ENCODE data around the gene RPL6.
A peak's percentile ranks its signal among the peaks of the same experiment; 100 is the strongest.
"Not testable (repeated sequence)": the region's sequence is repeated elsewhere in the genome, so short reads cannot be mapped to it uniquely, and the experiment has no call there.

The RPL6 gene

DNA sequence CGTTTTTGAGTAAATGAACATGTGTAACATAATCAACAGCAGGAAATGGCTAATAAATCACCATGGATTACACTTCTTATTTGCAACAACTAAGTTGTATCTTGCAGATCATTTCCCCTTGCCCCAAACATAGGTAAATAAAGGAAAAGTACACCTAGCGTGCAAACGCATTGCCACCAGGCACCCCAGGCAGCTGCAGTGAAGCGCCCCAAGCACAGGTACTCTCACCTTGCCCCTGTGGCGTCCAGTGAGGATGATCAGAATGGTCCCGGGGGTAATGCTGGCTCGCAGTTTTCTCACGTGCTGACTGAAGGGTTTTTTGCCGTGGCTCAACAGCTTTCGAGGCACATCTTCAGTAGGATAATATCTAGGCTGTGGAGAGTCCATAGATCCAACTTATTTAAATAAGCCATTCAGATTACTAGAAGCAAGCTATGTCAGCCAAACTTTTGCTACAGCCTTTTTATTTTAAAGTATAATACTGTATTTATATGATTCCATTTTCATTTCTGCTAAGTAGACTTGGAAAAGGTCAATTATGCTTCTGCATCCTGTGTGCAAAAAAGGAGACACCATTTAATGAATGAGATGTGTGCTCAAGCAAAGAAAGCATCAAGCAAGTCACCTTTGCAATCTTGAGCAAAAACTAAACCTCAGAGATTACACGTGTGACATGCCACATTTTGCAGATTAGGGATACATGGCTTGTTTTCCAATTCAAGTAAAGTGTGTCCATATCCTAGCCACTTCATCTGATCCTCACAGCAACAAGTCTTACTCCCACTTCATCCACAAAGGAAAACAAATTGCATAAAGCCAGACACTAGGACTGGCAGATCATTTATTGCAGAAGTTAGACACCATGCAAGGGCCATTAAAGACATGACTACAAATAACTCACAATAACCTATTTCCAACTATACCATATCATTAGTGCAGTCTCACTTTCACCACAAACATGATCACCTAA is 2.6 kb downstream of the RPL6 start:
- no peak for DNase-seq (ENCODE audit: low read depth)
- TF ChIP-seq, protein P1, sequence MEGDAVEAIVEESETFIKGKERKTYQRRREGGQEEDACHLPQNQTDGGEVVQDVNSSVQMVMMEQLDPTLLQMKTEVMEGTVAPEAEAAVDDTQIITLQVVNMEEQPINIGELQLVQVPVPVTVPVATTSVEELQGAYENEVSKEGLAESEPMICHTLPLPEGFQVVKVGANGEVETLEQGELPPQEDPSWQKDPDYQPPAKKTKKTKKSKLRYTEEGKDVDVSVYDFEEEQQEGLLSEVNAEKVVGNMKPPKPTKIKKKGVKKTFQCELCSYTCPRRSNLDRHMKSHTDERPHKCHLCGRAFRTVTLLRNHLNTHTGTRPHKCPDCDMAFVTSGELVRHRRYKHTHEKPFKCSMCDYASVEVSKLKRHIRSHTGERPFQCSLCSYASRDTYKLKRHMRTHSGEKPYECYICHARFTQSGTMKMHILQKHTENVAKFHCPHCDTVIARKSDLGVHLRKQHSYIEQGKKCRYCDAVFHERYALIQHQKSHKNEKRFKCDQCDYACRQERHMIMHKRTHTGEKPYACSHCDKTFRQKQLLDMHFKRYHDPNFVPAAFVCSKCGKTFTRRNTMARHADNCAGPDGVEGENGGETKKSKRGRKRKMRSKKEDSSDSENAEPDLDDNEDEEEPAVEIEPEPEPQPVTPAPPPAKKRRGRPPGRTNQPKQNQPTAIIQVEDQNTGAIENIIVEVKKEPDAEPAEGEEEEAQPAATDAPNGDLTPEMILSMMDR (conservative IDR thresholded peaks at IDR 0.05; ENCODE audit: low read depth, low read length), result no peak
- H3K4me3 ChIP-seq (ENCODE audit: low read depth, low read length), result peak overlapping the region; percentile 45

DNA sequence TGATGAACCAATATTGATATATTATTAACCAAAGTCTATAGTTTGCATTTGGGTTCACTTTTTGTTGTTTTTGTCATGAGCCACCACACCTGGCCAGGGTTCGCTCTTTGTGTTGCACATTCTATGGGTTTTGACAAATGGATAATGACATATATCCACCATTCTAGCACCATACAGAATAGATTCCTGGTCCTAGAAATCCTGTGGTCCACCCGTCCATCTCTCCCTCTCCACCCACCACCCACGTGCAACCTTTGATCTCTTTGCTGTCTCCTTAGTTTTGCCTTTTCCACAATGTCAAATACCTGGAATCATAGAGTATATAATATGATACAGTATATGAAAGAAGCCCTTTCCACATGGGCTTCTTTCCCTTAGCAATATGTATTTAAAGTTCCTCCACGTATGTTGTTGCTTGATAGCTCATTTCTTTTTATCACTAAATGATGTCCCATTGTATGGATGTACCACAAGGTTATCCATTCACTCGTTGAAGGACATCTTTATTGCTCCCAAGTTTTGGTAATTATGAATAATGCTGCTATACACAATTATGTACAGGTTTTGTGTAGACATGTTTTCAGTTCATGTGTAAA is 7.4 kb downstream of the RPL6 start:
- TF ChIP-seq, protein P1 (conservative IDR thresholded peaks at IDR 0.05; ENCODE audit: low read depth, low read length), result no peak
- no peak for DNase-seq (ENCODE audit: low read depth)
- H3K4me3 ChIP-seq (ENCODE audit: low read depth, low read length), result no peak overlapping the region

DNA sequence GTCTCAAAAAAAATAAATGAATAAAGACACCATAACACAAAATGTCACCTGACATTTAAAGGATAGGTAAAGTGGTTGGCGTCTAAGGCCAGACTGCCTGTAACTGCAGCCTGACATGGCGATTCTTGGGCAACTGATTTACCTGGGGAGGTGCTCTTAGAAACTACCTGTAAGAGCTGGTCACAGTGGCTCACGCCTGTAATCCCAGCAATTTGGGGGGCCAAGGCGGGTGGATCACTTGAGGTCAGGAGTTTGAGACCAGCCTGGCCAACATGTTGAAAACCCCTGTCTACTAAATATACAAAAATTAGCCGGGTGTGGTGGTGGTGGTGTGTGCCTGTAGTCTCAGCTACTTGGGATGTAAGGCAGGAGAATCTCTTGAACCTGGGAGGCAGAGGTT is 8.4 kb downstream of the RPL6 start:
- H3K4me3 ChIP-seq (ENCODE audit: low read depth, low read length), result no peak overlapping the region
- no peak for DNase-seq (ENCODE audit: low read depth)
- TF ChIP-seq, protein P1 (conservative IDR thresholded peaks at IDR 0.05; ENCODE audit: low read depth, low read length), result no peak

DNA sequence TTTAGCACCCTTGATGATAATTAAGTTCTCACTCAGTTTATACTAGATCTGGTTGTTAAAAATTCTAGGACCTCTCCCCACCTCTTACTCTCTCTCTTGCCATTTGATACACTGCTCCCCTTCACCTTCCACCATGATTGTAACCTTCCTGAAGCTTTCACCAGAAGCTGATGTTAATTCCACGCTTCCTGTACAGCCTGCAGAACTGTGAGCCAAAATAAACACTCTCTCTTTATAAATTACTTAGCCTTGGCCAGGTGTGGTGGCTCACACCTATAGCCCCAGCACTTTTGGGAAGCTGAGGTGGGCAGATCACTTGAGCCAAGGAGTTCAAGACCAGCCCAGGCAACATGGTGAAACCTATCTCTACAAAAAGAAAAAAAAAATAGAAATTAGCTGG is 16.1 kb downstream of the RPL6 start:
- H3K4me3 ChIP-seq (ENCODE audit: low read depth, low read length), result no peak overlapping the region
- no peak for DNase-seq (ENCODE audit: low read depth)
- TF ChIP-seq, protein P1 (conservative IDR thresholded peaks at IDR 0.05; ENCODE audit: low read depth, low read length), result no peak

DNA sequence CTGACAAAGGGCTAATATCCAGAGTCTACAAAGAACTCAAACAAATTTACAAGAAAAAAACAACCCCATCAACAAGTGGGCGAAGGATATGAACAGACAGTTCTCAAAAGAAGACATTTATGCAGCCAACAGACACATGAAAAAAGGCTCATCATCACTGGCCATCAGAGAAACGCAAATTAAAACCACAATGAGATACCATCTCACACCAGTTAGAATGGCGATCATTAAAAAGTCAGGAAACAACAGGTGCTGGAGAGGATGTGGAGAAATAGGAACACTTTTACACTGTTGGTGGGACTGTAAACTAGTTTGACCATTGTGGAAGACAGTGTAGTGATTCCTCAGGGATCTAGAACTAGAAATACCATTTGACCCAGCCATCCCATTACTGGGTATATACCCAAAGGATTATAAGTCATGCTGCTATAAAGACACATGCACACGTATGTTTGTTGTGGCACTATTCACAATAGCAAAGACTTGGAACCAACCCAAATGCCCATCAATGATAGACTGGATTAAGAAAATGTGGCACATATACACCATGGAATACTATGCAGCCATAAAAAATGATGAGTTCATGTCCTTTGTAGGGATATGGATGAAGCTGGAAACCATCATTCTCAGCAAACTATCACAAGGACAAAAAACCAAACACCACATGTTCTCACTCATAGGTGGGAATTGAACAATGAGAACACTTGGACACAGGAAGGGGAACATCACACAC is 19.3 kb downstream of the RPL6 start:
- H3K4me3 ChIP-seq (ENCODE audit: low read depth, low read length); DNase-seq (ENCODE audit: low read depth): not testable (repeated sequence)

DNA sequence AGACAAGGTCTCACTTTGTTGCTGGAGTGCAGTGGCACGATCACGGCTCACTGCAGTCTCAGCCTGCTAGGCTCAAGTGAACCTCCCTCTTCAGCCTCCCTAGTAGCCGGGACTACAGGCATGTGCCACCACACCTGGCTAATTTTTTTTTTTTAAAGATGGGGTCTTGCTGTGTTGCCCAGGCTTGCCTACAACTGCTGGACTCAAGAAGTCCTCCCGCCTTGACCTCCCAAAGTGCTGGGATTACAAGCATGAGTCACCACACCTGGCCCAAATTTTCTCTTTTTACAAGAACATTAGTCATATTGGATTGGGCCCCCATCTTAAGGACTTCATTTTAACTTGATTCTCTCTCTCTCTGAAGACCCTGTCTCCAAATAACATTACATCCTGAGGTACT is 20.2 kb downstream of the RPL6 start:
- TF ChIP-seq, protein P1 (conservative IDR thresholded peaks at IDR 0.05; ENCODE audit: low read depth, low read length), result no peak
- no peak overlapping the region for H3K4me3 ChIP-seq (ENCODE audit: low read depth, low read length)
- no peak for DNase-seq (ENCODE audit: low read depth)

DNA sequence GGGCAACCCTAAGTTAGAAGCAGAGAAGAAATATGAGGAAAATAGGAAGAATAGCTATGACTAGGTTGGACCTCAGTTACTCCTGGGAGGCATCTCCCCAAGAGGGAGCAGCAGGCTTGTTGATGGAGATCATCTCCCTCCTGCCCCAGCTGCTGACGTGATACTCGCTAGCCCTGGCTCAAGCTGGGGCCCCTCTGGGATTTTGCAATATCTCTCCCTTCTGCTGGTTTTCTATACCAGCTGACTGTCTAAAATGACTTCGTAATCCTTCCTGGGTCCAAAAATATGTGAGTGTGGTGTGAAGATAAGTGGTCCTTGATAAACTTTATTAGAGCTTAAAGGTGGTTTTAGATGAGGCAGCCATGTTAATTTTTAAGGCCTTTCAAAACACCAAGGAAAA is 22.7 kb downstream of the RPL6 start:
- peak; percentile 93 for DNase-seq (ENCODE audit: low read depth)
- H3K4me3 ChIP-seq (ENCODE audit: low read depth, low read length), result no peak overlapping the region
- TF ChIP-seq, protein P1 (conservative IDR thresholded peaks at IDR 0.05; ENCODE audit: low read depth, low read length), result no peak
